Measurements from ENCODE around the gene TBL1Y. TPM values are rescaled to one million over a fixed set of nuclear protein-coding genes. Genes with fewer than 3 reads are reported as not detected.

Gene TBL1Y
- total RNA-seq (2013; cell fraction: nucleolus; rRNA removed): not detected in 2 replicates
- total RNA-seq (2014; rRNA removed) (not detected in 2 replicates), total RNA-seq (2014; rRNA removed; fragmentation: Illumina TruSeq; extraction: Trizol) (not detected in 2 replicates), total RNA-seq (2021) (not detected in 2 replicates), polyA plus RNA-seq (2011; rRNA removed) (not detected in 2 replicates), polyA plus RNA-seq (2014; fragmentation: Illumina TruSeq; extraction: Trizol) (not detected in 2 replicates), polyA plus RNA-seq (2014; fragmentation: Nextera tagmentation; extraction: Ambion mirVana) (not detected), polyA plus RNA-seq (2014; rRNA removed) (not detected in 2 replicates), polyA plus RNA-seq (2016; fragmentation: Nextera tagmentation; extraction: Ambion mirVana) (not detected), polyA minus RNA-seq (2011; rRNA and poly(A)+ RNA removed) (not detected in 2 replicates), Bru-seq, nascent RNA (percentile 2 among the genes with signal in this experiment), BruChase-seq, experiment 1, labeled RNA remaining after a 6-hour chase (percentile 1 among the genes with signal in this experiment), BruChase-seq, experiment 2, labeled RNA remaining after a 2-hour chase (percentile 0 among the genes with signal in this experiment)
- polyA plus RNA-seq (2011; ENCODE audit: low read depth): not detected
- not detected in 2 replicates for polyA plus RNA-seq (2011; cell fraction: cytosol; rRNA removed)
- polyA plus RNA-seq (2011; cell fraction: nucleus; rRNA removed): not detected in 2 replicates
- not detected in 2 replicates for polyA plus RNA-seq (2012)
- polyA minus RNA-seq (2011; cell fraction: cytosol; rRNA and poly(A)+ RNA removed): not detected in 2 replicates
- polyA minus RNA-seq (2011; cell fraction: nucleus; rRNA and poly(A)+ RNA removed): not detected in 2 replicates
- long read RNA-seq, experiment 1: 0 reads
- long read RNA-seq, experiment 2: 0 reads

DNA sequence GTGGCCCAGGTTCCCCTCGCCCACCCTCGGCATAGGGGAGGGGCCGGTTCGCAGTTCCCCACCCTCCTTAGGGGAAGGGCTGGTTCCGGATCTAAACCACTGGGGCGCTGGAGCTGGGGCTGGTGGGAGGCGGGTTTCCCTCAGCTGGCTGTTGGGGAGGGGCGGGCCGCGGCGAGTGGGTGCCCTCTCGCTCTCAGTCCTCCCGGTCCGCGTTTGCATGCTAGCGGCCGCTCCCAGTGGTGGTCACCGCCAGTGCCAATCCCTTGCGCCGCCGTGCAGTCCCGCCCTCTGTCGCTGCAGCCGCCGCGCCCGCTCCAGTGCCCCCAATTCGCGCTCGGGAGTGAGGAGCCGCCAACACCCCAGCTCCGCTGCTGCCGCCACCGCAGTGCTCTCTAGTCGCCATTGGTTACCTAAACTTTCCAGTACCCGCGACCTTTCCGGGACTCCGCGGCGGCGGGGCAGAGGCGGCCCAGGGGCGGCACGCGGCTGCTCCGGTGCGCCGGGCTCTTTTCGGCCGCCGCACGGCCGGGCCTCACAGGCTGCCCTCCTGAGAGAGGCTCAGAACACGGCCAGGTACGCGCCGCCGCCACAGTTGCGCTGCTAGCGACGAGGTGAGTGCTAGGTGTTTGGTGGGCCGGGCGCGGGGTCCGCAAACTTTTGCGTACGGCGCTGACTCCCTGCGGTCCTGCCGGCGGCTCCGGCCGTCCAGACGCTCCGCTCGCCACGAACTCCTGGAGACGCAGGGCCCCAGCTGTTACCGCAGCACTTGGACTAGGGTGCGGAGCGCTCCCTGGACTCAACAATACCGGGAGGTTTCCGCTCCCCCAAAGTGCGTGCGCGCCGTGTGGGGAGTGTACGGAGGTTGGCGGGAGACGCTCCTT is at the start of gene TBL1Y:
TBL1Y (plus strand) TSS at position 326 of the 881 bp plus-strand sequence. CDS start 114,388 bp downstream, outside the sequence.
- Histone ChIP-seq H3K27me3 (replicated peaks in 1 of 2; ENCODE audit: control insufficient read depth in 2 of 2, insufficient read depth in 2 of 2, low read length in 1 of 2) (no peaks in the 10 kb centered on the region), H3K4me3 (no peak within 1 kb of the TSS), H3K27ac (ENCODE audit: control insufficient read depth, insufficient read depth) (no peak within 1 kb of the TSS), H3K4me1 (ENCODE audit: control insufficient read depth, insufficient read depth, low read length) (no peaks in the 10 kb centered on the region), H3K9ac (ENCODE audit: control insufficient read depth, insufficient read depth, low read length) (no peak within 1 kb of the TSS), H2AFZ (ENCODE audit: control insufficient read depth, low read depth, low read length) (no peak within 1 kb of the TSS), H3K9me3 (replicated peaks; ENCODE audit: control insufficient read depth, insufficient read depth, low read length) (no peaks in the 10 kb centered on the region), H3K36me3 (ENCODE audit: control insufficient read depth in 2 of 2, insufficient read depth in 2 of 2, low read length in 1 of 2) (no peaks in the 10 kb centered on the region), H3K4me2 (ENCODE audit: control insufficient read depth, insufficient read depth) (no peak within 1 kb of the TSS), H3K79me2 (ENCODE audit: control insufficient read depth, insufficient read depth, low read length) (no peaks in the 10 kb centered on the region), H4K20me1 (ENCODE audit: control insufficient read depth, insufficient read depth) (no peaks in the 10 kb centered on the region)
- ATAC-seq: no peak
- ChIA-PET SMC1A (ENCODE audit: uncharacterized antibody, unreplicated experiment) (no interaction called here), CTCF (no interaction called here), POLR2A (no interaction called here), RAD21 (ENCODE audit: unreplicated experiment) (no interaction called here)
- in situ Hi-C loops (cut with MboI) (no loop called here), intact Hi-C loops (cut with micrococcal nuclease; ENCODE audit: unreplicated experiment) (no loop called here)
- WGBS (ENCODE audit: insufficient coverage, insufficient replicate concordance, low lambda C conversion rate, missing lambda C conversion rate): no CpG with 5 or more reads among the region's 91 CpGs
- no TSS peak for BruUV-seq (replicated peaks)
- no peak for DNase-seq (ENCODE audit: low read depth, low spot score)
- FAIRE-seq: no peak
- TF ChIP-seq BRCA1 (IDR thresholded peaks at IDR 0.05; ENCODE audit: low read depth, low read length) (no peak), POU2F2 (IDR thresholded peaks at IDR 0.05; ENCODE audit: borderline replicate concordance, low read depth, low read length) (no peak), SMC3 (IDR thresholded peaks at IDR 0.05; ENCODE audit: borderline replicate concordance, low read length) (no peak), MEF2B (IDR thresholded peaks at IDR 0.05; ENCODE audit: partially characterized antibody, poor library complexity, severe bottlenecking) (no peak), RBBP5 (conservative IDR thresholded peaks at IDR 0.05) (no peak), NBN (IDR thresholded peaks at IDR 0.05) (no peak), STAT1 (conservative IDR thresholded peaks at IDR 0.05) (no peak)

Measured in GM12878 (cell line).